ENCODE measurements around the gene UMODL1. TPM values are rescaled to one million over a fixed set of nuclear protein-coding genes. Genes with fewer than 3 reads are reported as not detected.

Gene UMODL1
- total RNA-seq, 2 experiments from 2014 or later, result not detected

DNA sequence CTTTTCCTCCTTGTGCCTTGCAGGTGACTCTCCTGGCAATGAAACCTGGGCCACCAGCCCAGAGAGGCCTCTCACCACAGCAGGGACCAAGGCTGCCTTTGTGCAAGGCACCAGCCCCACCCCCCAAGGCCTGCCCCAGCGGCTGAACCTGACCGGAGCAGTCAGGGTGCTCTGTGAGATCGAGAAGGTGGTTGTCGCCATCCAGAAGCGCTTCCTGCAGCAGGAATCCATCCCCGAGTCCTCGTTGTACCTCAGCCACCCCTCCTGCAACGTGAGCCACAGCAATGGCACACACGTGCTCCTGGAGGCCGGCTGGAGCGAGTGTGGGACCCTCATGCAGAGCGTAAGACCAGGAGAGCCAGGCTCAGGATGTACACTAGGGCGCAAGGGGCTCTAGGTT is 51.7 kb downstream of the UMODL1 start:
- TF ChIP-seq, protein P1, sequence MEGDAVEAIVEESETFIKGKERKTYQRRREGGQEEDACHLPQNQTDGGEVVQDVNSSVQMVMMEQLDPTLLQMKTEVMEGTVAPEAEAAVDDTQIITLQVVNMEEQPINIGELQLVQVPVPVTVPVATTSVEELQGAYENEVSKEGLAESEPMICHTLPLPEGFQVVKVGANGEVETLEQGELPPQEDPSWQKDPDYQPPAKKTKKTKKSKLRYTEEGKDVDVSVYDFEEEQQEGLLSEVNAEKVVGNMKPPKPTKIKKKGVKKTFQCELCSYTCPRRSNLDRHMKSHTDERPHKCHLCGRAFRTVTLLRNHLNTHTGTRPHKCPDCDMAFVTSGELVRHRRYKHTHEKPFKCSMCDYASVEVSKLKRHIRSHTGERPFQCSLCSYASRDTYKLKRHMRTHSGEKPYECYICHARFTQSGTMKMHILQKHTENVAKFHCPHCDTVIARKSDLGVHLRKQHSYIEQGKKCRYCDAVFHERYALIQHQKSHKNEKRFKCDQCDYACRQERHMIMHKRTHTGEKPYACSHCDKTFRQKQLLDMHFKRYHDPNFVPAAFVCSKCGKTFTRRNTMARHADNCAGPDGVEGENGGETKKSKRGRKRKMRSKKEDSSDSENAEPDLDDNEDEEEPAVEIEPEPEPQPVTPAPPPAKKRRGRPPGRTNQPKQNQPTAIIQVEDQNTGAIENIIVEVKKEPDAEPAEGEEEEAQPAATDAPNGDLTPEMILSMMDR (IDR thresholded peaks at IDR 0.05), result no peak
- ChIA-PET POLR2A (no interaction called here), CTCF (interaction anchor here (7.6 kb wide), 1 partner anchor 16 kb away, joined by 76 read pairs; no protein-coding TSS in a partner anchor)
- Mint-ChIP-seq H3K27ac (no peak overlapping the region), H3K36me3 (ENCODE audit: low read depth) (no peaks in the 10 kb centered on the region), H3K4me3 (no peak overlapping the region), H3K4me1 (ENCODE audit: low read depth) (peaks cover 26% of the 10 kb centered on the region), H3K9me3 (no peaks in the 10 kb centered on the region), H3K27me3 (peaks cover 66% of the 10 kb centered on the region)
- intact Hi-C loops (cut with micrococcal nuclease), result no loop called here
- no peak for ATAC-seq
- DNase-seq, result no peak

DNA sequence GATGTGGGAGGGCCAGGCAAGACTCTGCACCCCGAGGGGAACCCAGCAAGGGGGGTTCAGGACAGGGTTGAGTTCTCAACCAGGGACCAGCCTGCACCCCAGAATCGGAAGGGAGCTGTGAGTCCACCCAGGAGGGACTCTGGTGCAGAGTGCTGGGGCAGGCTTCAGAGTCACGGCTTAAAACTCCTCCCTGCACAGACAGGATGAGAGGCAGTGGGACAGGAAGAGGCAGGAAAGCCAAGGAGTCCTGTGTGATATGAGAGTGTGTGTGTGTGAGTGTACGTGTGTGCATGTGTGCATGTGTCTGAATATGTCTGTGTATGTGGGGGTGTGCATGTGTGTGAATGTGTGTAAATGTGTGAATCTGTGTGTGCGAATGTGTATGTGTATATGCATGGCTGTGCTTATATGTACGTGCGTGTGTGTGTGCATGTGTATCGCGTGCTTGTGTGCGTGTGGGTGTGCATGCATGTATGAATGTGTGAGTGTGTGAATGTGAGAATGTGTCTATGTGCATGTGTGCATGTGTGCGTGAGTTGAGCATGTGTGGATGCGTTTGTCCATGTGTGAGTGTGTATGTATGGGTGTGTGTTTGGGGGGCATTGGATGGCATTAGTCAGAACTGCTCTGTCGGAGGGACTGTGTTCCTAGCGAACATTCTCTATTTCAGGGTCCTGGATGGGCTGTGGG is 52.2 kb downstream of the UMODL1 start:
- no peak for DNase-seq
- ChIA-PET POLR2A (no interaction called here), CTCF (no interaction called here)
- no peaks in the 10 kb centered on the region for H3K9me3 Mint-ChIP-seq
- H3K36me3 Mint-ChIP-seq (ENCODE audit: low read depth), result no peaks in the 10 kb centered on the region
- H3K27ac Mint-ChIP-seq, result no peak overlapping the region
- intact Hi-C loops (cut with micrococcal nuclease), result no loop called here
- peaks cover 21% of the 10 kb centered on the region for H3K4me1 Mint-ChIP-seq (ENCODE audit: low read depth)
- H3K4me3 Mint-ChIP-seq, result no peak overlapping the region
- H3K27me3 Mint-ChIP-seq, result peaks cover 60% of the 10 kb centered on the region
- TF ChIP-seq, protein P1 (IDR thresholded peaks at IDR 0.05), result no peak
- no peak for ATAC-seq

DNA sequence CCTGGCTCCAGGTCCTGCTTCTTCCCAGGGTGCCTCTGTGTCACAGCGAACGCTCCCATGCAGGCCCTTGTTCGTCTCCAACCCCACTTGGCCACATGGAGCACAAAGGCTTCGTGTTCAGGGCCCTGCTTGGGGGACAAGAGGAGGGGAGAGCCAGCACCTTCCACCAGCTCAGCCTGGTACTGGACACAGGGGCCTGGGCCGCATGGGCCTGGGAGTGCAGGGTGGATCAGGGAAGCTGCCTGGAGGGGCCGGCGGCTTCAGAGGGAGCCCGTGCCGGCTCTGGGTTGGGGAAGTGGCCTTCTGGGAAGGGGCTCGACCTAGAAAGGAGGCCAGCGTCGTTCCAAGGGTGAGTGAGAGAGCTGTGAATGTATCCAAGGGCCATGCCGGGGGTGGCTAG is 53.0 kb downstream of the UMODL1 start:
- Mint-ChIP-seq H3K4me3 (no peak overlapping the region), H3K27ac (no peak overlapping the region), H3K9me3 (no peaks in the 10 kb centered on the region), H3K36me3 (ENCODE audit: low read depth) (no peaks in the 10 kb centered on the region), H3K27me3 (peaks cover 55% of the 10 kb centered on the region), H3K4me1 (ENCODE audit: low read depth) (peaks cover 16% of the 10 kb centered on the region)
- ATAC-seq (no peak), DNase-seq (no peak)
- CTCF ChIA-PET, result interaction anchor here (1.5 kb wide), 1 partner anchor 307 kb away, joined by 3 read pairs; no protein-coding TSS in a partner anchor
- POLR2A ChIA-PET, result interaction anchor here (0.6 kb wide), 1 partner anchor 79 kb away, joined by 3 read pairs; no protein-coding TSS in a partner anchor
- TF ChIP-seq, protein P1 (IDR thresholded peaks at IDR 0.05), result no peak
- intact Hi-C loops (cut with micrococcal nuclease), result no loop called here

DNA sequence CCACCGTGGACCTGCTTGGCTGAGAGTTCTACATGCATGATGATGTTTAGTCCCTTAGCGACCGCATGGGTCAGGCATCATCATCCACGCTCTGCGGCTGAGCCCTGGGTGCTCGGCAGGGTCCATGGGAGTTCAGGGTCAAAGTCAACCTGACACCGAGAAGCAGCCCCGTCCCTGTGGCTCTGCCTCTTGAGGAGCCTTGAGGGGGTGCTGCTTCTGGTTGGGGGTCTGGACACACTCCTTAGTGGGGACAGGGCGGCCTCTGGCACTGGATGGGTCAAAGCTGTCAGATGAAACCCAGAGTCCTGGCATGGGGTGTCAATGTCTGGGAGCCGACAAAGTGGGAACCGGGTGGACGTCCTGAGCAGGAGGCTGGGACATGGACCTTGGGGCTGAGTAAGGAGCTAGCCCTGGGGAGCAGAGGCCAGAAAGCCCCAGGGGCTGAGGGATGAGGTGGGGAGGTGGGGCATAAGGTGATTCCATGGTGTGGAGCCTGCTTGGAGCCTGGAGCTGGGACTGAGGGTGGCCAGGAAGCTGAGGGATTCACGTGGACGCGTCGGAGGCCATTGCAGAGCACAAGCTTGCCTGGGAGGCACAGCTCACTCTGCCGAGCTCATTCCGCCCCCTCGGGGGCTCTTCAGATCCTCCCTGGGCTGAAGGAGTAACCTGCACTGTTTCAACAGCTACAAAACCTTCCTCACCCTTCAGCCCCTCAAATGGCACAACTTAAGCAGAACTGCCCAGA is 53.9 kb downstream of the UMODL1 start:
- POLR2A ChIA-PET, result no interaction called here
- intact Hi-C loops (cut with micrococcal nuclease), result no loop called here
- H3K4me3 Mint-ChIP-seq, result no peak overlapping the region
- CTCF ChIA-PET, result interaction anchor here (0.9 to 2.1 kb wide), 6 partner anchors 7 to 308 kb away, joined by 3 to 6 read pairs (median 4); no protein-coding TSS in a partner anchor
- ATAC-seq (peak; percentile 32), DNase-seq (no peak)
- H3K4me1 Mint-ChIP-seq (ENCODE audit: low read depth), result peaks cover 20% of the 10 kb centered on the region
- TF ChIP-seq, protein P1 (IDR thresholded peaks at IDR 0.05), result no peak
- H3K27ac Mint-ChIP-seq, result no peak overlapping the region
- H3K9me3 Mint-ChIP-seq, result no peaks in the 10 kb centered on the region
- peaks cover 46% of the 10 kb centered on the region for H3K27me3 Mint-ChIP-seq
- H3K36me3 Mint-ChIP-seq (ENCODE audit: low read depth), result no peaks in the 10 kb centered on the region

Measured in activated CD8-positive, alpha-beta T cell treated with anti-CD3 and anti-CD28 coated beads for 36 hours (primary cell).